IPS-NIHi11 (cell line): ENCODE data around the gene DIP2A.
A peak's percentile ranks its signal among the peaks of the same experiment; 100 is the strongest.
"Not testable (repeated sequence)": the region's sequence is repeated elsewhere in the genome, so short reads cannot be mapped to it uniquely, and the experiment has no call there.

Source experiments
- DNase-seq: peaks from one replicate; pipeline ENCODE4 v3.0.0; 2012; ENCODE audit warnings: mixed read lengths, low spot score

DIP2A gene

GRCh38 chr21:46557469-46557868, 98.8 kb downstream of the DIP2A start:
- DNase-seq = peak; percentile 48

- peak; percentile 13 for DNase-seq
Observed at GRCh38 chr21:46557919-46558392, 99.3 kb downstream of the DIP2A start.

GRCh38 chr21:46559291-46559983, 100.7 kb downstream of the DIP2A start:
- DNase-seq = peak; percentile 12

GRCh38 chr21:46560568-46561444, 102.1 kb downstream of the DIP2A start:
- peak; percentile 6 for DNase-seq

- DNase-seq = peak; percentile 3
Observed at GRCh38 chr21:46561445-46562090, 102.9 kb downstream of the DIP2A start.

- DNase-seq = peak; percentile 6
Observed at GRCh38 chr21:46562472-46562871, 103.8 kb downstream of the DIP2A start.

GRCh38 chr21:46562964-46563607, 104.4 kb downstream of the DIP2A start:
- DNase-seq = peak; percentile 11

- DNase-seq = no peak
Observed at GRCh38 chr21:46564391-46564790, 105.7 kb downstream of the DIP2A start.

GRCh38 chr21:46567348-46567747, 108.7 kb downstream of the DIP2A start:
- DNase-seq = no peak

GRCh38 chr21:46568562-46568961, 109.9 kb downstream of the DIP2A start:
- DNase-seq = no peak

- DNase-seq = no peak
Observed at GRCh38 chr21:46569081-46569480, 110.4 kb downstream of the DIP2A start.

- no peak for DNase-seq
Observed at GRCh38 chr21:46570119-46570518, 111.4 kb downstream of the DIP2A start.

- no peak for DNase-seq
Observed at GRCh38 chr21:46570631-46571030, 111.9 kb downstream of the DIP2A start.

- DNase-seq = no peak
Observed at GRCh38 chr21:46572850-46573249, 114.2 kb downstream of the DIP2A start.

- DNase-seq = not testable (repeated sequence)
Observed at GRCh38 chr21:46577786-46578185, 119.1 kb downstream of the DIP2A start.

GRCh38 chr21:46579394-46579793, 120.7 kb downstream of the DIP2A start:
- DNase-seq = not testable (repeated sequence)

GRCh38 chr21:46581780-46582307, 123.2 kb downstream of the DIP2A start:
- DNase-seq = no peak

GRCh38 chr21:46585191-46585953, 126.7 kb downstream of the DIP2A start:
- DNase-seq = no peak

GRCh38 chr21:46594276-46594675, 135.6 kb downstream of the DIP2A start:
- no peak for DNase-seq

GRCh38 chr21:46596201-46596600, 137.5 kb downstream of the DIP2A start:
- DNase-seq = no peak

GRCh38 chr21:46597031-46597430, 138.3 kb downstream of the DIP2A start:
- no peak for DNase-seq
